Measurements from ENCODE around the gene APOE.

GRCh38 chr19:44958090-44958489 is 52.5 kb downstream of the APOE start:
- TF ChIP-seq CTCF (IDR thresholded peaks at IDR 0.05): no peak
- TF ChIP-seq POLR2A (IDR thresholded peaks at IDR 0.05): no peak
- TF ChIP-seq POLR2AphosphoS5 (IDR thresholded peaks at IDR 0.05): no peak
- TF ChIP-seq EP300 (IDR thresholded peaks at IDR 0.05): no peak
